SK-N-MC (cell line): ENCODE results near the gene PACS1.

Experiments
- DNase-seq: peaks from one replicate; pipeline ENCODE4 v3.0.0-alpha.2; 2011; ENCODE audit warnings: low read depth, low spot score
- H3K27ac ChIP-seq: fragments of 200-600 bp; sonication (generic); 2 replicates; pipeline ENCODE4 v1.5.1; 2016; ENCODE audit warnings: mixed run types
- H3K36me3 ChIP-seq: fragments of 200-600 bp; sonication (generic); 2 replicates; pipeline ENCODE4 v1.6.1; 2017; ENCODE audit warnings: antibody characterized with exemption, low read length, mixed read lengths; ENCODE audit not compliant: insufficient read depth
- H3K4me3 ChIP-seq: fragments of 200-600 bp; sonication (generic); 2 replicates; pipeline ENCODE4 v1.5.1; 2016
- H3K9ac ChIP-seq: fragments of 200-600 bp; sonication (generic); 2 replicates; pipeline ENCODE4 v1.8.0; 2017; ENCODE audit warnings: mixed run types, mixed read lengths; ENCODE audit not compliant: insufficient read length
- H3K9me3 ChIP-seq: fragments of 200-600 bp; sonication (generic); 2 replicates; pipeline ENCODE4 v1.6.1; 2017; ENCODE audit warnings: low read depth, mild to moderate bottlenecking, antibody characterized with exemption, low read length, moderate library complexity, mixed read lengths
- EZH2 ChIP-seq: fragments of 200-600 bp; sonication (generic); IDR thresholded peaks from one replicate; pipeline ENCODE4 v1.6.1; 2017; ENCODE audit warnings: antibody characterized with exemption
- FOXP2 ChIP-seq: optimal IDR thresholded peaks from 2 replicates; pipeline ENCODE3; 2011; ENCODE audit warnings: mild to moderate bottlenecking, moderate library complexity; ENCODE audit not compliant: insufficient read depth; ENCODE audit errors: extremely low read length, control extremely low read depth
- POLR2AphosphoS5 ChIP-seq: IDR thresholded peaks from 2 replicates; pipeline ENCODE4 v1.6.1; 2012; ENCODE audit warnings: mild to moderate bottlenecking, low read depth, low read length, borderline replicate concordance

The PACS1 gene

DNA sequence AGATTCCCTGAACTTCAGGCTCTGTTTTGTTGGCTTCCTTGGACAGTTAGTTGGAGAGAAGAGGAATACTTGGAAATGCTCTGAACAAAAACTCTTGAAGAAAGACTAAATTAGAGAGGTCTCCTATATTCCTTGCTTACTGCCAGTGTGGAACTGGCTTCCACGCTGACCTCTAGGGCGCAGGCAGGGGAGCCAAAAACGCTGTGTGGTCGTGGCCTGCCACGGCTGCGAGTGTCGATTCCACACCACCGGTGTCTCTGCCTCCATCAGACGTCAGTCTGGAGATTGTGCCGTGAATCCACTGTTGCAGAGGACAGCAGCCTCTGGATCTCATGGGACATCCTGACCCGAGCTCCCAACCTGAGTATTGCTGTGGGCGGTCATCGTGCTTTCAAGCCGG lies 160.9 kb downstream of the PACS1 start:
- no peak overlapping the region for H3K4me3 ChIP-seq
- TF ChIP-seq POLR2AphosphoS5 (no peak), FOXP2 (no peak), EZH2 (no peak)
- H3K9me3 ChIP-seq: no peaks in the 10 kb centered on the region
- no peaks in the 10 kb centered on the region for H3K36me3 ChIP-seq
- no peak overlapping the region for H3K9ac ChIP-seq
- no peak for DNase-seq
- H3K27ac ChIP-seq: no peak overlapping the region

DNA sequence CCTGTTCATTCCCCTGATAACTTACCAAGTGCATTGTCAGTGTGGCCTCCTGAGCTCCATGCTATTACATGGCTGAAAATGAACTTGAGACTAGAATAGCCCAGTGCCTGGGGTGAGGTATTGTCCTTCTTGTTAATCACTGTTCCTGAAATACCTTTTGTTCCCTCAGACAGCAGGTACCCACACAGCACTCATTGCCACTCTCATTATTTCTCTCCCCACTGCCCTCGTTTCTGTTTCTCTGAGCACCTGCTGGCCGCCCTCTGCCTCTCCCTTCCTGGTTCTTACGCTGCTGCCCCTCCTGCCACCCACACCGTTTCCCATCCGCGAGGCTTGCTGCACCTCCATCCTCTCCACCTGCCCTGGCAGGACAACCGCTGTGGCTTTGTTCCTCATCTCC lies 161.5 kb downstream of the PACS1 start:
- TF ChIP-seq EZH2 (no peak), FOXP2 (no peak), POLR2AphosphoS5 (no peak)
- no peak overlapping the region for H3K4me3 ChIP-seq
- no peak overlapping the region for H3K27ac ChIP-seq
- H3K9me3 ChIP-seq: no peaks in the 10 kb centered on the region
- no peaks in the 10 kb centered on the region for H3K36me3 ChIP-seq
- H3K9ac ChIP-seq: no peak overlapping the region
- no peak for DNase-seq

DNA sequence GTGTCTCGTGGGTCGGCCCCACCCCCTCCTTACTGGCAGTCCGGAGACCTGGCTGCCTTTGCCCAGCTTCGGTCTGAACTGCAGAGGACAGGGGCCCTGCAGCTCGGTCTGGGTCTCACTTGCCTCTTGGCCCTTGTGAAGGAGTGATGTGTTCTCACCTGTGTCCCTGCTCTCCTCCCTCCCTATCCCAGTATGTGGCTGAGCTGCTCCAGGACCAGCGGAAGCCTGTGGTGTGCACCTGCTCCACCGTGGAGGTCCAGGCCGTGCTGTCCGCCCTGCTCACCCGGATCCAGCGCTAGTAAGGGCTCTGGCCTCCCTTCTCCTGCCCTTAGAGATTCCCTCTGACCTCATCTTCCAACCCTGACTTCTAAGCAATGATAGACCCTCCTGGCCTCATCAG lies 162.7 kb downstream of the PACS1 start:
- Histone ChIP-seq H3K36me3 (no peaks in the 10 kb centered on the region), H3K27ac (no peak overlapping the region), H3K9me3 (no peaks in the 10 kb centered on the region), H3K9ac (no peak overlapping the region), H3K4me3 (no peak overlapping the region)
- DNase-seq: no peak
- TF ChIP-seq EZH2 (no peak), FOXP2 (no peak), POLR2AphosphoS5 (no peak)

DNA sequence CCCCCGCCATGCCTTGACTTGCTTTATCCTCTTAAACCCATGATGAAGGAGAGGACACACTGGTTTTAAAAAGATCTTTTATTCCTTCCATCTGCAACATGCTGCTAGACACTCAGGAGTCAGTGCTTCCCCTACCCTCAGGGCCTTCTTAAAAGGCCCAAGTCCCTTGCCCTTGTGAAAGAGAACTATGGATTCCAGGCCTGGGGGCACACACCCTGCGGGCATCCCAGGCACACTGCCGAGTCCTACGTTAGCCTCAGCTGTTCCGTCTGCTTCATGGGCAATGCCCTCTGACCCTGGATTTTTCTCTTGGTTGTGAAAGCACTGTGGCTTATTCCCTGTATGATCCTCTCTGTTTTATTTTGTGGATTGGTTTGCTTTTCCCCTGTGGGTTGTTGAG lies 163.2 kb downstream of the PACS1 start:
- TF ChIP-seq POLR2AphosphoS5: no peak
- no peak for TF ChIP-seq FOXP2
- TF ChIP-seq EZH2: no peak
- H3K36me3 ChIP-seq: no peaks in the 10 kb centered on the region
- H3K9me3 ChIP-seq: no peaks in the 10 kb centered on the region
- no peak overlapping the region for H3K4me3 ChIP-seq
- H3K27ac ChIP-seq: no peak overlapping the region
- DNase-seq: no peak
- no peak overlapping the region for H3K9ac ChIP-seq

DNA sequence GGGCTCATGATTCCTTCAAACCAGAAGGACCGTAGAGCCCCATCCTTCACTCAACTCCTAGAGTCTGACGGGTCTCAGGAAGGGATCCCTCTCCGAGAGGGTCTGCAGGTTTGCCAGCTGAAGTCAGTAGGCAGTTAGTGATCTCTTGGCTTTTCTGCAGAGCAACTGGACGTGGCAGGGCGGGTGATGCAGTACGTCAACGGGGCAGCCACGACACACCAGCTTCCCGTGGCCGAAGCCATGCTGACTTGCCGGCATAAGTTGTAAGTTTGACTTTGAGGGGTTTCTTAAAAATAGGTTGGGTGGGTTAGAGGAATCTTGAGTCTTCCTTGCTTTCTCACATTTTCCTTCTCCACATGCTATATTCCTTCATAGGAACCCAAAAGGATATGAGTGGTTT lies 165.1 kb downstream of the PACS1 start:
- H3K36me3 ChIP-seq: no peaks in the 10 kb centered on the region; the same call in 1 of the 2 replicates
- no peak for DNase-seq
- no peak overlapping the region for H3K27ac ChIP-seq
- no peak overlapping the region for H3K9ac ChIP-seq
- no peak overlapping the region for H3K4me3 ChIP-seq
- TF ChIP-seq POLR2AphosphoS5 (no peak), FOXP2 (no peak), EZH2 (no peak)
- H3K9me3 ChIP-seq: no peaks in the 10 kb centered on the region

DNA sequence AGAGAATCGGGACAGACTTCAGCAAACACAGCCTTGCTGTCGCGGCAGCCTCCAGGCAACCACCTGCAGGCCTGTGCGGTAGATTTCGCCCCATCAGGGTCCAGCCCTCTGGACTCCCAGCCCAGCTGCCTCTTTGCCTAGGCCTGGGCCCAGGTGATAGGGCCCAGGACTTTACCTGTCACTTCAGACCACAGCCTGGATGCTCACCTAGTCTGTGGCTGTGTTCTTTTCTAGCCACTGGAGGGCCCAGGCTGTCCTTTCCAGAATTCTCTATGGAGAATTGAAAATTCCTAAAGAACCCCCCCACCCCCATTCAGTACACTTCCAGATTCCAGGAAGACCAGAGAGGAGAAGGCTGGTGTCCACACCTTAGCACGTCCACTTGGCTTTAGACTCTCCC lies 167.8 kb downstream of the PACS1 start:
- H3K9ac ChIP-seq: no peak overlapping the region

DNA sequence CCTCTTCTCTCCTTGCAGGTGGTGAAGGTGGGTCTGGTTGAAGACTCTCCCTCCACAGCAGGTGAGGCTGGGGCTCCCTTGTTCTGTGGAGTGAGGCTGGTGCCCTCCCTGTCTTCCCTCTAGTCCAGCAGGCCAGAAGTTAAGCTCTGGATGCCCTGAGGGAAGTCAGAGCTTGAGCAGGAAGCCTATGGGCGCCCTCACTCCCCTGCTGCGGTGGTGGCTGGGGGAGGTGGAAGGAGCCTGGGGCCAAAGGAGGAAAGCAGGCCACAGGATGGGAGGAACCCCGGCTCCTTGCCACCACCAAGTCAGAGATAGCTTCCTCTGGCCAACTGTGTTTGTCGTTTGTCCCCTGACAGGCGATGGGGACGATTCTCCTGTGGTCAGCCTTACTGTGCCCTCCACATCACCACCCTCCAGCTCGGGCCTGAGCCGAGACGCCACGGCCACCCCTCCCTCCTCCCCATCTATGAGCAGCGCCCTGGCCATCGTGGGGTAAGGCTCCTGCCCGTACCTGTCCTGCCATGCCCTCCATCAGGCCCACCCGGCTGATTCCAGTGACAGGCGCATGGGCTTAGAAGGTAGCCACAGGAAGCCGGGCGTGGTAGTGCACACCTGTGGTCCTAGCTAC lies 168.8 kb downstream of the PACS1 start:
- H3K9me3 ChIP-seq: no peaks in the 10 kb centered on the region
- no peak for DNase-seq
- no peak overlapping the region for H3K4me3 ChIP-seq
- H3K36me3 ChIP-seq: no peaks in the 10 kb centered on the region; the same call in 1 of the 2 replicates
- TF ChIP-seq FOXP2: no peak
- no peak for TF ChIP-seq POLR2AphosphoS5
- no peak for TF ChIP-seq EZH2
- H3K27ac ChIP-seq: no peak overlapping the region
- no peak overlapping the region for H3K9ac ChIP-seq

More for the DNA sequence above, 167.8 kb downstream of the PACS1 start:
- Histone ChIP-seq H3K36me3 (no peaks in the 10 kb centered on the region; the same call in 1 of the 2 replicates), H3K9me3 (no peaks in the 10 kb centered on the region), H3K4me3 (no peak overlapping the region), H3K27ac (no peak overlapping the region)
- TF ChIP-seq FOXP2 (no peak), EZH2 (no peak), POLR2AphosphoS5 (no peak)
- DNase-seq: no peak

DNA sequence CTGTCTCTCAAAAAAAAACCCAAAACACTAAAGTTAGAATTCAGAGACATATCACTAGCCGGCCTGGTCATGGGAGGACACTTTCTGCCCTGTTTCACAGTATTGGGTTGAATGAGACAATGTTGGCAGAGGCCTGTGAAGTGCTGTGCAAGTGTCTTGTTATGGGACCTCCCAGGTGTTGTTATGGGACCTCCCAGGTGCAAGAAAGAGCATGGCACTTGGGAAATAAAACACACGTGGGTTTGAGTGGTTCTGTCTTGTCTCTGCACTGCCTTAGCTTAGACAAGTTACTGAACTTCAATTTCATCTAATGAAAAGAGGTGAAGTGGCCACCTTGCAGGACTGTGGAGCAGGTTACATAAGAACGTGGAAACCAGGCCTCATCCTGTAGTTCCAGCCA lies 169.4 kb downstream of the PACS1 start:
- Histone ChIP-seq H3K27ac (no peak overlapping the region), H3K9me3 (no peaks in the 10 kb centered on the region), H3K4me3 (no peak overlapping the region), H3K36me3 (no peaks in the 10 kb centered on the region; the same call in 1 of the 2 replicates), H3K9ac (no peak overlapping the region)
- TF ChIP-seq EZH2: no peak
- no peak for DNase-seq
